PFSK-1 (cell line): Measurements from ENCODE around the gene MAP4.

Source experiments
- FOXP2 ChIP-seq: optimal IDR thresholded peaks from 2 replicates; pipeline ENCODE3; 2011; ENCODE audit warnings: borderline replicate concordance, control low read depth, inconsistent platforms; ENCODE audit not compliant: insufficient read depth; ENCODE audit errors: extremely low read length, extremely low read depth
- POLR2AphosphoS5 ChIP-seq: IDR thresholded peaks from 2 replicates; pipeline ENCODE4 v1.6.1; 2012; ENCODE audit warnings: low read depth, mild to moderate bottlenecking, control low read depth, low read length, moderate library complexity
- SIN3A ChIP-seq: IDR thresholded peaks from 2 replicates; pipeline ENCODE4 v1.6.1; 2012; ENCODE audit warnings: mild to moderate bottlenecking, low read length, moderate library complexity, borderline replicate concordance; ENCODE audit not compliant: insufficient read depth
- TAF1 ChIP-seq: IDR thresholded peaks from 2 replicates; pipeline ENCODE4 v1.6.1; 2012; ENCODE audit warnings: low read length, control low read depth, borderline replicate concordance; ENCODE audit not compliant: insufficient read depth
- TF ChIP-seq, protein P1 (sequence below), 2 experiments: IDR thresholded peaks; 2 replicates each; pipeline versions ENCODE4 v1.6.1 to v1.8.0; 2011 to 2012; ENCODE audit warnings: low read depth in 2 of 2, low read length in 2 of 2, control low read depth in 1 of 2, inconsistent platforms in 1 of 2, mild to moderate bottlenecking in 1 of 2, moderate library complexity in 1 of 2; ENCODE audit not compliant: insufficient read depth in 1 of 2

DNA sequence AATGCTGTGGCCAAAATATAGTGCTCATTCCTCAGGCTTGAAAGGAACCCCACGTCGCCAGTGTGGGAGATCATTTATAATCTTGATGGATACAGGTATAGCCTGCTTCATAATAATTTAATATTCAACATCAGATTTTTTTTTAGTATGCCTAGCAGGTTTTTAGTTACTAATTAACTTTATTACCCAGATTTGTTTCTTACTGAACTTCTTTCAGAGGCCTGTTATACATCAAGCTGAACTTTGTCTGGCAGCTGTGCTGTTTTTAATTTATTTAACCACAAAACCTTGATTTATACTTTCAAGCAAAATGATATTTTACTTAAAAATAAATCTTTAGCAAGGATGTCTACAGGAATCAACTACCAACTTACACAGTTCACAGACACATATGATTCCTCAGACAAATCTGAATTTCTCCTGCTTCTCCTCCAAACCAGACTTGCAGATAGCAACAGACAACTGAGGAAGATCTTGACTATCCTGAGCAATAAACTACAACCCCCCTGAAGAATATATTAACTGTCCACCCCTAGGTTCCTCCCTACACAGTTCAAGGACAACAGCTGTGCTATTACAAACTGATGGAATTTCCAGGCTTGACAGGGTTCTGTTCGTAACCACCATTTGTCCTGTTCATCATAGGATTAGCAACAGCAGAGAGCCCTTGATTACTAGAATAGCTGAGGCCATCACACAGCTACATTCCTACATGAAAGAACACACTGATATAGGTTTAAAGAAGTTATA lies 610 bp downstream of the MAP4 start:
- TF ChIP-seq, protein P1, sequence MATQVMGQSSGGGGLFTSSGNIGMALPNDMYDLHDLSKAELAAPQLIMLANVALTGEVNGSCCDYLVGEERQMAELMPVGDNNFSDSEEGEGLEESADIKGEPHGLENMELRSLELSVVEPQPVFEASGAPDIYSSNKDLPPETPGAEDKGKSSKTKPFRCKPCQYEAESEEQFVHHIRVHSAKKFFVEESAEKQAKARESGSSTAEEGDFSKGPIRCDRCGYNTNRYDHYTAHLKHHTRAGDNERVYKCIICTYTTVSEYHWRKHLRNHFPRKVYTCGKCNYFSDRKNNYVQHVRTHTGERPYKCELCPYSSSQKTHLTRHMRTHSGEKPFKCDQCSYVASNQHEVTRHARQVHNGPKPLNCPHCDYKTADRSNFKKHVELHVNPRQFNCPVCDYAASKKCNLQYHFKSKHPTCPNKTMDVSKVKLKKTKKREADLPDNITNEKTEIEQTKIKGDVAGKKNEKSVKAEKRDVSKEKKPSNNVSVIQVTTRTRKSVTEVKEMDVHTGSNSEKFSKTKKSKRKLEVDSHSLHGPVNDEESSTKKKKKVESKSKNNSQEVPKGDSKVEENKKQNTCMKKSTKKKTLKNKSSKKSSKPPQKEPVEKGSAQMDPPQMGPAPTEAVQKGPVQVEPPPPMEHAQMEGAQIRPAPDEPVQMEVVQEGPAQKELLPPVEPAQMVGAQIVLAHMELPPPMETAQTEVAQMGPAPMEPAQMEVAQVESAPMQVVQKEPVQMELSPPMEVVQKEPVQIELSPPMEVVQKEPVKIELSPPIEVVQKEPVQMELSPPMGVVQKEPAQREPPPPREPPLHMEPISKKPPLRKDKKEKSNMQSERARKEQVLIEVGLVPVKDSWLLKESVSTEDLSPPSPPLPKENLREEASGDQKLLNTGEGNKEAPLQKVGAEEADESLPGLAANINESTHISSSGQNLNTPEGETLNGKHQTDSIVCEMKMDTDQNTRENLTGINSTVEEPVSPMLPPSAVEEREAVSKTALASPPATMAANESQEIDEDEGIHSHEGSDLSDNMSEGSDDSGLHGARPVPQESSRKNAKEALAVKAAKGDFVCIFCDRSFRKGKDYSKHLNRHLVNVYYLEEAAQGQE (IDR thresholded peaks at IDR 0.05; ENCODE audit: insufficient read depth in 1 of 2, low read depth in 2 of 2, low read length in 2 of 2), result no peak
- no peak for TF ChIP-seq POLR2AphosphoS5
- TF ChIP-seq TAF1, result no peak
- no peak for TF ChIP-seq SIN3A
- no peak for TF ChIP-seq FOXP2
